Liver (tissue), 9 donors: ENCODE data around the gene MARK2. TPM values are rescaled to one million over a fixed set of nuclear protein-coding genes. Genes with fewer than 3 reads are reported as not detected.

ENCODE experiments used
- DNase-seq: peaks from one replicate; pipeline ENCODE4 v3.0.0-alpha.2; 2017; ENCODE audit warnings: low spot score
- H3K27ac ChIP-seq, 2 donors: one replicate each; pipeline ENCODE4 v1.7.0; 2013; ENCODE audit warnings: inconsistent platforms in 2 of 2, low read length in 2 of 2, control low read depth in 1 of 2, low read depth in 1 of 2, mild to moderate bottlenecking in 1 of 2
- H3K27me3 ChIP-seq, 4 donors: one replicate each; pipeline versions ENCODE4 v1.6.1 to v1.7.0; 2013; ENCODE audit warnings: low read length in 3 of 4, inconsistent platforms in 1 of 4, mild to moderate bottlenecking in 1 of 4, moderate library complexity in 1 of 4; ENCODE audit not compliant: control insufficient read depth in 4 of 4, insufficient read depth in 4 of 4
- H3K36me3 ChIP-seq, 4 donors: one replicate each; pipeline versions ENCODE4 v1.6.1 to v1.7.0; 2013; ENCODE audit warnings: low read length in 3 of 4, mild to moderate bottlenecking in 3 of 4, low read depth in 1 of 4, moderate library complexity in 1 of 4; ENCODE audit not compliant: control insufficient read depth in 4 of 4, insufficient read depth in 3 of 4
- H3K4me1 ChIP-seq, 4 donors: one replicate each; pipeline versions ENCODE4 v1.6.1 to v1.7.0; 2013; ENCODE audit warnings: low read length in 3 of 4, mild to moderate bottlenecking in 3 of 4, moderate library complexity in 1 of 4; ENCODE audit not compliant: control insufficient read depth in 4 of 4, insufficient read depth in 4 of 4
- H3K4me3 ChIP-seq, 3 donors: one replicate each; pipeline versions ENCODE4 v1.6.1 to v1.7.0; 2013; ENCODE audit warnings: low read length in 3 of 3, control low read depth in 1 of 3, low read depth in 1 of 3, mild to moderate bottlenecking in 1 of 3
- H3K9ac ChIP-seq, 2 donors: one replicate each; pipeline ENCODE4 v1.7.0; 2013; ENCODE audit warnings: low read length in 2 of 2, mild to moderate bottlenecking in 2 of 2, moderate library complexity in 2 of 2, control low read depth in 1 of 2, low read depth in 1 of 2
- H3K9me3 ChIP-seq, 4 donors: one replicate each; pipeline versions ENCODE4 v1.6.1 to v1.7.0; 2013; ENCODE audit warnings: low read length in 3 of 4; ENCODE audit not compliant: control insufficient read depth in 4 of 4
- ATF3 ChIP-seq: IDR thresholded peaks from 2 replicates; pipeline ENCODE4 v1.6.1; 2016; ENCODE audit warnings: antibody characterized with exemption
- CTCF ChIP-seq: fragments of 150-350 bp; IDR thresholded peaks from 2 replicates; pipeline ENCODE4 v1.5.1; 2017; ENCODE audit warnings: improper control_type of control experiment, low read depth, low read length; ENCODE audit not compliant: missing input control
- EGR1 ChIP-seq, 2 donors: IDR thresholded peaks; 2 replicates each; pipeline ENCODE4 v1.6.1; 2016 to 2018; ENCODE audit warnings: antibody characterized with exemption in 2 of 2, low read depth in 2 of 2
- FOXA2 ChIP-seq: IDR thresholded peaks from 2 replicates; pipeline ENCODE4 v1.6.1; 2016; ENCODE audit warnings: antibody characterized with exemption
- GABPA ChIP-seq, 2 donors: IDR thresholded peaks in 1 of 2; conservative IDR thresholded peaks in 1 of 2; 2 replicates each; pipeline ENCODE4 v1.6.1; 2016; ENCODE audit warnings: antibody characterized with exemption in 2 of 2, mild to moderate bottlenecking in 1 of 2, moderate library complexity in 1 of 2
- HNF4A ChIP-seq, 2 donors: conservative IDR thresholded peaks; 2 replicates each; pipeline ENCODE4 v1.6.1; 2016; ENCODE audit warnings: antibody characterized with exemption in 2 of 2, mild to moderate bottlenecking in 2 of 2
- HNF4G ChIP-seq: IDR thresholded peaks from 2 replicates; pipeline ENCODE4 v1.6.1; 2016; ENCODE audit warnings: antibody characterized with exemption
- JUND ChIP-seq, 2 donors: IDR thresholded peaks; 2 replicates each; pipeline ENCODE4 v1.6.1; 2016; ENCODE audit warnings: antibody characterized with exemption in 2 of 2
- MAX ChIP-seq: IDR thresholded peaks from 2 replicates; pipeline ENCODE4 v1.6.1; 2016; ENCODE audit warnings: antibody characterized with exemption
- NR2F2 ChIP-seq: IDR thresholded peaks from 2 replicates; pipeline ENCODE4 v1.6.1; 2016; ENCODE audit warnings: antibody characterized with exemption
- RAD21 ChIP-seq, 2 donors: IDR thresholded peaks; 2 replicates each; pipeline ENCODE4 v1.6.1; 2016; ENCODE audit warnings: antibody characterized with exemption in 2 of 2, mild to moderate bottlenecking in 2 of 2
- REST ChIP-seq: IDR thresholded peaks from 2 replicates; pipeline ENCODE4 v1.6.1; 2016; ENCODE audit warnings: antibody characterized with exemption, mild to moderate bottlenecking
- RXRA ChIP-seq, 2 donors: IDR thresholded peaks; 2 replicates each; pipeline ENCODE4 v1.6.1; 2017 to 2018; ENCODE audit warnings: antibody characterized with exemption in 2 of 2, mild to moderate bottlenecking in 1 of 2
- SP1 ChIP-seq: IDR thresholded peaks from 2 replicates; pipeline ENCODE4 v1.6.1; 2018; ENCODE audit warnings: antibody characterized with exemption, mild to moderate bottlenecking
- TAF1 ChIP-seq: conservative IDR thresholded peaks from 2 replicates; pipeline ENCODE4 v1.6.1; 2016; ENCODE audit warnings: antibody characterized with exemption, mild to moderate bottlenecking
- ZBTB33 ChIP-seq: IDR thresholded peaks from 2 replicates; pipeline ENCODE4 v1.6.1; 2016; ENCODE audit warnings: antibody characterized with exemption
- WGBS: extraction: QIAGEN DNeasy Blood & Tissue Kit; methylation state at CpG from one replicate; pipeline ENCODE4 v1.1.7; 2013; 5-methylcytosine and 5-hydroxymethylcytosine counted together
- polyA plus RNA-seq, 2 donors: library from polyadenylated mRNA; stranded (reverse) in 1 of 2; unstranded in 1 of 2; fragments of 200-250 nt in 1 of 2; fragments of >200 nt in 1 of 2; fragmentation: Nextera tagmentation in 1 of 2; extraction: Ambion mirVana in 1 of 2; gene quantifications; one replicate each; pipeline versions ENCODE4 v1.2.1 to v1.2.3, GENCODE V29; 2013 to 2015
- total RNA-seq, 2 donors: library from RNA; depleted of rRNA; stranded (reverse); fragments of >200 nt; gene quantifications; one replicate each; pipeline ENCODE4 v1.2.3, GENCODE V29; 2014
- donor health status: healthy.
- donor health status: healthy.
- donor health status: healthy.
- donor health status: healthy.
- donor health status: healthy.

The MARK2 gene
- total and polyA plus RNA-seq, 4 donors, result 3.4 to 11.6 (median 8.0) TPM

GRCh38 chr11:63906585-63906984, 67.7 kb downstream of the MARK2 start:
- H3K4me3 ChIP-seq, result no peak overlapping the region
- H3K27ac ChIP-seq, result no peak overlapping the region
- no peak for TF ChIP-seq EGR1 (IDR thresholded peaks at IDR 0.05; ENCODE audit: low read depth in 2 of 2)
- TF ChIP-seq RAD21 (IDR thresholded peaks at IDR 0.05), result peak in 1 of 2 donors; percentile 29
- DNase-seq, result no peak
- H3K27me3 ChIP-seq, result no peaks in the 10 kb centered on the region
- no peak overlapping the region for H3K9ac ChIP-seq
- 87% methylated on average over 7 of the region's 7 CpGs for WGBS
- H3K9me3 ChIP-seq, result no peaks in the 10 kb centered on the region
- H3K36me3 ChIP-seq, result peaks cover 13 to 55% (median 43%) of the 10 kb centered on the region in 4 donors
- peaks cover 0 to 5% (median 0%) of the 10 kb centered on the region in 4 donors for H3K4me1 ChIP-seq

- peaks cover 0 to 5% (median 0%) of the 10 kb centered on the region in 4 donors for H3K4me1 ChIP-seq
- TF ChIP-seq ZBTB33, result no peak
- no peak for TF ChIP-seq GABPA (IDR thresholded peaks at IDR 0.05 in 1 of 2, conservative IDR thresholded peaks at IDR 0.05 in 1 of 2)
- TF ChIP-seq TAF1, result no peak
- TF ChIP-seq RAD21 (IDR thresholded peaks at IDR 0.05), result no peak
- no peak for TF ChIP-seq HNF4G
- TF ChIP-seq RXRA (IDR thresholded peaks at IDR 0.05), result no peak
- no peak for TF ChIP-seq JUND (IDR thresholded peaks at IDR 0.05)
- no peak for TF ChIP-seq CTCF
- no peak for TF ChIP-seq MAX
- TF ChIP-seq NR2F2, result no peak
- TF ChIP-seq FOXA2, result no peak
- no peak for TF ChIP-seq HNF4A (conservative IDR thresholded peaks at IDR 0.05)
- TF ChIP-seq SP1, result no peak
- TF ChIP-seq ATF3, result no peak
- no peak for TF ChIP-seq REST
- H3K9ac ChIP-seq, result no peak overlapping the region
- H3K27me3 ChIP-seq, result no peaks in the 10 kb centered on the region
- no peaks in the 10 kb centered on the region for H3K9me3 ChIP-seq
- no peak overlapping the region for H3K4me3 ChIP-seq
- peaks cover 13 to 51% (median 40%) of the 10 kb centered on the region in 4 donors for H3K36me3 ChIP-seq
- H3K27ac ChIP-seq, result no peak overlapping the region
- WGBS, result 78% methylated on average over 6 of the region's 6 CpGs
- no peak for DNase-seq
These were observed 68.2 kb downstream of the MARK2 start for GRCh38 chr11:63907063-63907462.
